Measurements from ENCODE around the gene NOXO1. TPM values are rescaled to one million over a fixed set of nuclear protein-coding genes. Genes with fewer than 3 reads are reported as not detected.
A peak's percentile ranks its signal among the peaks of the same experiment; 100 is the strongest.

NOXO1 gene
- total RNA-seq, 1 experiment from 2014 or later, result not detected

DNA sequence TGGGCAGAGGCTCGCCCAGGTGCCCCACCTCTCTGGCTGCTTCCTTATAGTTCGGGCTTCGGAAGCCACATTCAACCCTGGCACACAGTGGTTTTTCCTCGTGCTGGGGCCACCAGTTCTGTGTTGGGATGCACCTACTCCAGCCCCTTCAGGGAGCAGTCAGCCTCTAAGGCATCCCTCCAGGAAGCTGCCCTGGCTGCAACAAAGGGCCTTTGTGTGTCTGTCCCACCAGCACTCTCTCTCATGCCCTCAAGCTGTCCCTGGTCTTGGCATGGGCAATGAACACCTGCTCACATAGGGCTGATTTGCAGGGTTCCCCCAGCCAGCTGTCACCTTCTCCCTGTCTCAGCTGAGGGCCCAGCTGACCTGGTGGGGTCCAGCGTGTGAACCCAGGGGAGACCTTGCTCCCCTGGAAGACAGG lies 754 bp upstream of the NOXO1 start:
- peak; percentile 75 for DNase-seq (ENCODE audit: low read depth)

DNA sequence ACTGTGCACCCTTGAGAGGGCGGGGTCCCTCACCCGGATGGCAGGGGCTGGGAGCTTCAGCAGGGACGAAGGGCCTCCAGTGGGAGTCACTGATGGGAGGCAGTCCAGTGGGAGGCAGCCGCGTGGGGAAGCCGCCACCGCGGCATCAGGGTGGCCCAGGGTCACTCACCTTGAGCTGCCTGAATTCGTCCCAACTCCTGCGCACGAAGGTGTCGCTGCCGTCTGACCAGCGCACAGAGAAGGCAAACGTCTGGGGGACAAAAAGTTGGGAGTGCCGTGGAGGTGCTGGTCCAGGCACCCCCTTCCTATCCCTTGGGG lies 540 bp downstream of the NOXO1 start:
- DNase-seq (ENCODE audit: low read depth), result no peak

DNA sequence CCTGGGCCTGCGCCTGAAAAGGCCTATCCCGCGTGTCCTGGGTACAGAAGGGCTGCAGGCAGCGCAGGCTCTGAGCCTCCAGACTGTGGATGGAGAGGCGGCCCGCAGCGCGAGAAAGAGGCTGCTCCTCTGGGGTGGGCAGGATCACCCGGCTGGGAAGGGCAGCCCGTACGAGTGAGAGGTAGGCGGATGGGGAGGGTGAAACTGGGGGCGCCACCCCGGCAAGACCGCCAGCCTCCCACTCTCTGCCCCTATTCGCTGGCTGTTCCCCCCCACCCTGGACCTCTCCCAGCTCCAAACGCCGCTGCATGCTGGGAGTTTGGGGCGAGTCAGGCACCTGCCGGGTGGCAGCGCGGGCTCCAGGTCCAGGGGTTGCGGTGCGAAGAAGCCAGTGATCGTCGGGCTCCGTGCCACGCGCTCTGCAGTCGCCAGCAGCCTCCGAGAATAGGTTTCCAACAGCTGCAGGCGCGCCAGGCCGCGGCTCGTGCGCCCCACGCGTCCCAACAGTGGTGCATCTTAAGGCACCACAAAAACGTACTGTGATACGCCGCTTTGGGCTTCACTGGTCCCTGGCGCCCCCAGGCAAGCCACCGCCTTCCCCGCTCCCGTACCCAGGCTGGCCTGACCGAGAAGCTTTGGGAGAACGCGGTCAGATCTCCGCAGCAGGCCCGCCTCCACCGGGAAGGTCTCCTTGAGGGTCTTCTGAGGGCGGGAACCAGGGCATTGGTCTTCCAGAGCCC lies 1.1 kb downstream of the NOXO1 start:
- DNase-seq (ENCODE audit: low read depth), result no peak

DNA sequence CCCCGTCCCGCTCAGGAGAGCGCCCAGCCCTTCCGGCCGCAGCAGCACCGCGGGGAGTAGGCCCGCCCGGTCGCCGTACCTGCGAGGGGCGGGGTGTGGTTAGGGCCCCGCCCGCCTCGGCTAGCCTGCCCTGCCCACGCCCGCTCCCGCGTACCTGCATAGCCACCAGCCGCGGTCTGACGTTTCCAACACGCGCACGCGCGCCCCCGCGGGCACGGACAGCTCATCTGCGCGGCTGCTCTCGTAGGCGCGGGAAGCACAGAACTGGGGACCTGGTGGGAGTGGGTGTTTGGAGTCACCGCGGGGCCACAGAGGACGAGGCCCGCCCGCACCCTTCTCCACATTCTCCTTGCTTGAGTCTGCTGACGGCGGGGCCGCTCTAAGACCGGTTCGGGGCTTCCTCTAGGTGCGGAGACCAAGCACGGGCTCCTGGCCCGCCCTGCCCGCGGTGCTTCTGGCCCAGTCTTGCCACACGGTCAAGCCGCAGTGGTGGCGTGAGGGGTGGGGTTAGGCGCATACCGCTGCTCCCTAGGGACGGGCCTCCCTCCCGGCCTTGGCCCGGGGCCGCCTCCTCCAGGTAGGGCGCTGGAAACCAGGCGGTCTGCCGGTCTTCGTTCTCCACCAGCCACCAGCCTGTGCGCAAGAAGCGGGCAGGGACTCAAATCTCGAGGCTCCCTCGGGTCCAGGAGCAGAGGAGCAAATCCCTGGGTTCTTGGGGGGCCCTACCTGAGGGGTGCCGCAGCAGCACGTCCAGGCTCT lies 1.8 kb downstream of the NOXO1 start:
- DNase-seq (ENCODE audit: low read depth), result no peak

DNA sequence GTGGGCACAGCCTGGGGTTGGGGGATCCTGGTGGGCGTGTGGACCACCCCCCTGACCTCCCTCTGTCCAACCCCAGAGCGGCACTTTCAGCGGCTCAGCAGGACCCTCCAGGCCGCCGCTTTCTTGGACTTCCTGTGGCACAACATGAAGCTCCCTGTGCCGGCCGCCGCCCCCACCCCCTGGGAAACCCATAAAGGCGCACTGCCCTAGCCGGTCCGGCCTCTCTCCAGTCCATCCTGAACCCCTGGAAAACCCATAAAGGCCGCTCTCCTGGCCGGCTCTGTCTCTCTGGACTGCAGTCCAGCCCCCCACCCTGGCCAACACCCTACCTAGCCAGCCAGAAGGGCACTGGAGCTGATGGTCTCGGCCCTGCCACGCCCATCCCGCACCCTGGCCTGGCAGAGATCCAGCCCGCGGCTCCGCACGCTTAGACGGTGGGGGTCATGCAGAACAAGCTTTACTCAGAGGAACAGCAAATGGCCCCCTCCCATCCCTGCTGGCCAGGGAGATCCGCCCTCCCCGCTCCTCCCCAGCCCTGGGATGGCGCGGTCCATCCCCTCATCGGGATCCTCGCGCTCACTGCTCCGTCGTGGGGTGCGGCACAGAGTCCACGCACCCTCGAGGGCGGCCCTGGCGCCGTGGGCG lies 2.7 kb downstream of the NOXO1 start:
- DNase-seq (ENCODE audit: low read depth), result no peak

DNA sequence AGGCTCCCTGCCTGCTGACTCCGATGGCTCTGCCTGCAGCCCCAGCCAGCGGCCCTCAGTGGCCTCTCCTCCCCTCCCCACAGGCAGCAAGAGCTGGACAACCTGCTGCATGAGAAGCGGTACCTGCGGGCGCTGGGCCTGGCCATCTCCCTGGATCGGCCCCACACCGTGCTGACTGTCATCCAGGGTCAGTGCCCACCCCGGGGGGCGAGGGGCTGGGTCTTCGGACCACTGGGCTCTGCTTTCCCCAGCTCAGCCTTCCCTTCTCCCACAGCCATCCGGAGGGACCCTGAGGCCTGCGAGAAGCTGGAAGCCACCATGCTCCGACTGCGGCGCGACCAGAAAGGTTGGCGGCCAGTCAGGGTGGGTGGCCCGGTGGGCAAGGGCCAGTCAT lies 3.4 kb downstream of the NOXO1 start:
- DNase-seq (ENCODE audit: low read depth), result no peak

DNA sequence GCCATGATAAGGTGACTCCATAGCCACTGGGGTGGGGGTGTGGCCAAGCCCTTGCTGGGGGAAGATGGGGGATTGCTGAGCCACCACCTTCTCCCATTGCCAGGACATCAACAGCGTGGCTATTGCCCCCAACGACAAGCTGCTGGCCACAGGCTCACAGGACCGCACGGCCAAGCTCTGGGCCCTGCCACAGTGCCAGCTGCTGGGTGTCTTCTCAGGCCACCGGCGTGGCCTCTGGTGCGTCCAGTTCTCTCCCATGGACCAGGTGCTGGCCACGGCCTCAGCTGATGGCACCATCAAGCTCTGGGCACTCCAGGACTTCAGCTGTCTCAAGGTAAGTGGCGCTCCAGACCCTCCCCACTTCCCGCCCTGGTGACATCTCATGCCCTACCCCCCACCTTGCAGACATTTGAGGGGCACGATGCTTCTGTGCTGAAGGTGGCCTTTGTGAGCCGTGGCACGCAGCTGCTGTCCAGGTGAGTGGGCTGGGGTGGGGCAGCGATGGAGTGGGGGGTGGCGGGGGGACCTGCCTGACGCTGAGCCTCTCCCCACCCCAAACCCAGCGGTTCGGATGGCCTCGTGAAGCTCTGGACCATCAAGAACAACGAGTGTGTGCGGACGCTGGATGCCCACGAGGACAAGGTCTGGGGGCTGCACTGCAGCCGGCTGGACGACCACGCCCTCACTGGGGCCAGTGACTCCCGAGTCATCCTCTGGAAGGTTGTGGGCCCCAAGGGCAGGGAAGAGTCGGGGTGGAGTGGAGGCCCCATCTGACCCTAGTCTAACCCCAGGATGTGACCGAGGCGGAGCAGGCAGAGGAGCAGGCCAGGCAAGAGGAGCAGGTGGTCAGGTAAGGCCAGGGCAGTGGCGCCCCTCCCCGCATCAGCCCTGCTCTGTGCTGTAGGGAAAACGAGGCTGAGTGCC lies 4.1 kb downstream of the NOXO1 start:
- DNase-seq (ENCODE audit: low read depth), result no peak

DNA sequence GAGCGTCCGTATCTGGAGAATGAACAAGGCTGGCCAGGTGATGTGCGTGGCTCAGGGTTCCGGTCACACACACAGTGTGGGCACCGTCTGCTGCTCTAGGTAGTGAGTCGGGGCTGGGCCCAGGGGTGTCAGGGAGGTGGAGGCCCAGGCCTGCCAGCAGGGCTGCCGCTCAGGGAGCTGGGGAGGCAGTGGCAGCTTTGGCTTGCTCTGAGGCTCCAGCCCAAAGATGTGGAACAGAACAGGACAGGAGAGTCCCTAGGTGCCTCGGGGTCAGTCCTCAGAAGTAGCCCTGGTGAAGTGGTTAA lies 5.1 kb downstream of the NOXO1 start:
- DNase-seq (ENCODE audit: low read depth), result no peak

DNA sequence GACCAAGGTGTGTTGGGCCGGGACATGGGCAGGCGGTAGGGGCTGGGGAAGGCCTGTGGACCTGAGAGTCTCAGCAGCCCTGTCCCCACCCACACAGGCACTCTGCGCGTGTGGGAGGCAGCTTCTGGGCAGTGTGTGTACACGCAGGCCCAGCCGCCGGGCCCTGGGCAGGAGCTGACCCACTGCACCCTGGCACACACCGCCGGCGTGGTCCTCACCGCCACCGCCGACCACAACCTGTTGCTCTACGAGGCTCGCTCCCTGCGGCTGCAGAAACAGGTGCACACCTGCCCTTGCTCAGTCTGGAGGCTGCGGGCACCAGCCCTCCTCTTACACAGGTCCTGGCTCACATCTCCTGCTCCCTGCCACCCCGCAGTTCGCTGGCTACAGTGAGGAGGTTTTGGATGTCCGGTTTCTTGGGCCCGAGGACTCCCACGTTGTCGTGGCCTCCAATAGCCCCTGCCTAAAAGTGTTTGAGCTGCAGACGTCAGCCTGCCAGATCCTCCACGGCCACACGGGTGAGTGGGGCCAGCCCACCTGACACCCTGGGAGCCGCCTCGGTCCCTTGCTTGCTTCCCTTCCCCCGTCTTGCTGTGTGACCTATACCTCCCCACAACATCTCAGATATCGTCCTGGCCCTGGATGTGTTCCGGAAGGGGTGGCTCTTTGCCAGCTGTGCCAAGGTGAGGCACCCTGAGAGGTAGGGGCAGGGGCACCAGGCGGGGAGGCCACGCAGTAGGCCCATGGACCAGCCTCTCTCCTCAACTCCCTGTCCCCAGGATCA lies 5.6 kb downstream of the NOXO1 start:
- no peak for DNase-seq (ENCODE audit: low read depth)

DNA sequence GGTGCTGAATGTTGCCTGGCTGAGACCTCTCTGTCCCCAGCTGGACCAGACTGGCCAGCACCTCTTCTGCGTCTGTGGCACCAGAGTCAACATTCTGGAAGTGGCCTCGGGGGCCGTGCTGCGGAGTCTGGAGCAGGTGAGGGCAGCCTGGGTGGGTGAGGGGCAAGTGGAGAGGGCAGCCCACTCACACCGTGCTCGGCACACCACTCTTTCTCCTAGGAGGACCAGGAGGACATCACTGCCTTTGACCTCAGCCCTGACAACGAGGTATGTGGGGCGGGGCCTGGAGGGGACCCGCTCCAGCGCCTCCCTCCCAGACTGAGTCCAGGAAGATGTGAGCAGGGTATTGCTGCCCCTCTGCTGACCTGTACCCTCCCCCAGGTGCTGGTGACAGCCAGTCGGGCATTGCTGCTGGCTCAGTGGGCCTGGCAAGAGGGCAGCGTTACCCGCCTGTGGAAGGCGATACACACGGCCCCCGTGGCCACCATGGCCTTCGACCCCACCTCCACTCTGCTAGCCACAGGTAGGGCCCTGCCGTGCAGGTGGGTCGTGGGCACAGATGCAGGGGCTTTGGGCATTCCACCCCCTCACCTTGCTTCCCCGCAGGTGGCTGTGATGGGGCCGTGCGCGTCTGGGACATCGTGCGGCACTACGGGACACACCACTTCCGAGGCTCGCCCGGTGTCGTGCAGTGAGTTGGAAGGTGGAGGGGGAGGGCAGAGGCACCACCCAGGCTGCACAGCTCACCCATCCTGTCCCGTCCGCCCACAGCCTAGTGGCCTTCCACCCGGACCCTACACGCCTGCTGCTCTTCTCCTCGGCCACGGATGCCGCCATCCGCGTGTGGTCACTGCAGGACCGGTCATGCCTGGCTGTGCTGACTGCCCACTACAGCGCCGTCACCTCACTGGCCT lies 6.9 kb downstream of the NOXO1 start:
- no peak for DNase-seq (ENCODE audit: low read depth)

DNA sequence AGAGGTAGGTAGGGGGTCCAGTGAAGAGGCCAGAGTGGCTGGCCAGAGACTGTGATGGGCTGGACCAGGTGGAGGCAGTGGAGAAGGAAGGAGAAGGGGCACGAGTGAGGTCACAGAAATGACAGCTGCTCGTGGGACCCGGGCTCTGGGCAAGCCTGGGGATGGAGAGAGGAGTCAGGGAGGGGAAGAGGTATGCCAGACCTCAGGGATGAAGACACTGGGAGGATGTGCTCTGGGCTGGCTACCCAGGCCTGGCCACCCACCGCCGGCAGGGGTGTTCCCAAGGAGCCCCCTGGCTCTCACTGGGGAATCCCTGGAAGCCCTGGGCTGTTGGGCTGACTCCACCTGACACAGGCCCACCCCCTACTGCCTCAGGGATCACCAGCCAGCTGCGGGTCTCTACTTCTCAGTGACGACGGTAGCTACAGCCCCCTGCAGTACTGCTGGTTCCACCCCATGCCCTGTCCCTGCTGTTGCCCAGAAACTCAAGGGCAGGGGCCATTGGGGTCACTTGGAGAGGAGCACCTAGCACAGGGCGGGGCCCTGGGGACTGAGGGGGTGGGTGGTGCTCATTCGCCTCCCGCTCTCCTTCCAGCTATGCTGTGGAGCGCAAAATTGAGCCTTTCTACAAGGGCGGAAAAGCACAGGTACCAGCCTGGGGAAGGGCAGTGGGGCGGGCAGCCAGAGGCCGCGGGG lies 7.7 kb downstream of the NOXO1 start:
- no peak for DNase-seq (ENCODE audit: low read depth)

DNA sequence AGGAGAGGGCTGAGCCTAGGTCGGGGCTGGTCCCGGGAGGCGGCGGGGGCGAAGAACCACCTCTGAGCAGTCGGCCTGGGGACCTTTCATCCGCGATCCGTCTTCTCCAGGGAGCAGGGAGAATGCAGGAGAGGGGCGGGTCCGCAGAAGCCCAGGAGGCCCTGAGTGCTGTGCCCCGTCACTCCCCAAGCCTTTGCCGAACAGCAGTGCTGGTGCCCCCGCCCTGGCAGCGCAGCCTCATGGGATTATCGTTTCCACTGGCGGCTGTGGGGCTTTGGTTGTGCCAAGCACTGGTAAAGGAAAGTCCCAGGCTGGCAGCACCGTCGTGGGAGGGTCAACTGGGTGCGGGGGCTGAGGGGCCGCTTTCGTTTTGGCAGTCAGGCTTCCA lies 8.8 kb downstream of the NOXO1 start:
- DNase-seq (ENCODE audit: low read depth), result no peak

DNA sequence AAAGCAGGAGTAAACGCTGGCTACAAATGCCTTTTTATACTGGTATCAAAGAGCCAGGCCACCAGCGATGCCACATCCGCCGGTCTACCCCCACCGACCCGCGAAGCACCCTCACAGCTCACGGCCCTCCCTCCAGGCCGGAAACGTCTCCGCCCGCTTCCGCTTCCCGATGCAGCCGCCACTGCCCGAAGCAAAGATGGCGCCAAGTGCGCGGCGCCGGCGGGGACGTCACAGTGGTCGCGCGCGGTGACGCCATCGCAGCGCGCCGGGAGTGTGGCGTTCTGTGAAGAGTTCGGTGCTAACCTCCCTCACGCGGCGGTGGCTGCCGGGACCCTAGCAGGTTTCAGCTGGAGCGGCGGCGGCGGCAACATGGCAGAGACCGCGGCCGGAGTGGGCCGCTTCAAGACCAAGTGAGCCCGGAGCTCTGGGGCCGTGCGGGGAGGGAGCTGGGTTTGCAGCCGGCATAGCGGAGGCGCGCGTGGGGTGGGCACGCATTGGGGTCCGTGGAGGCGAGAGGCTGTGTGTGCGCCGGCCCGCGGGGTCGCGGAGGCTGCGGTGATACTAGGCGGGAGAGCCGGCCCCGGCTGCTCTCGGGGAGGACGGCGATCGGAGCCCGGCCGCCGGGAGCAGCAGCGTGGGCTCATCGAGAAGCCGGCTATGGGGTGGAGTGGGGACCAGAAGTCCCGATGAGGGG lies 9.3 kb downstream of the NOXO1 start, which contains the start of gene TBL3:
TBL3 (plus strand) TSS at position 258 of the 694 bp plus-strand sequence; CDS start at position 370, 112 bp downstream.
- peak; percentile 94 for DNase-seq (ENCODE audit: low read depth)

DNA sequence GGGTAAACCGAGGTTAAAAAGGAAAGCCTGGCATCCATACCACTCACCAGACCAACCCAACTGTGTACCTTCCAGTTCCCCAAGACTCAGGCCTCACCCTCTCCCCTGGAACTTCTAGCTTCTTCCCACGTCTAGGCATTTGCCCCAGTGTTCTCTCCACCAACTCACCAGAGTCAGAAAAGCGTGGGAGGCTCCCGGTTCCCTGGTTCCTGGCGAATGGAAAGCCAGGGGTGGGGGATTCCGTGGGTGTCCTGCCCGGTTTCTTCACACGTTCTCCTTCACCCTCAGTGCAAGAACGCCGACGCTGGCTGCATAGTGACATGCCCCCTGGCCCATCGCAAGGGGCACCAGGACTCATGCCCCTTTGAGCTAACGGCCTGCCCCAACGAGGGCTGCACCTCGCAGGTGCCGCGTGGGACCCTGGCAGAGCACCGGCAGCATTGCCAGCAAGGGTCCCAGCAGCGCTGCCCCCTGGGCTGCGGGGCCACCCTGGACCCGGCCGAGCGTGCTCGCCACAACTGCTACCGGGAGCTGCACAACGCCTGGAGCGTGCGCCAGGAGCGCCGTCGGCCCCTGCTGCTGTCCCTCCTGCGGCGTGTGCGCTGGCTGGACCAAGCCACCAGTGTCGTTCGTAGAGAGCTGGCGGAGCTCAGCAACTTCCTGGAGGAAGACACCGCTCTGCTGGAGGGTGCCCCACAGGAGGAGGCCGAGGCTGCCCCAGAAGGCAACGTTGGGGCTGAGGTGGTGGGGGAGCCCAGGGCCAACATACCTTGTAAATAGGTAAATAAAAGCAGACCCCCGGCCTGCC lies 12.9 kb downstream of the NOXO1 start:
- no peak for DNase-seq (ENCODE audit: low read depth)

DNA sequence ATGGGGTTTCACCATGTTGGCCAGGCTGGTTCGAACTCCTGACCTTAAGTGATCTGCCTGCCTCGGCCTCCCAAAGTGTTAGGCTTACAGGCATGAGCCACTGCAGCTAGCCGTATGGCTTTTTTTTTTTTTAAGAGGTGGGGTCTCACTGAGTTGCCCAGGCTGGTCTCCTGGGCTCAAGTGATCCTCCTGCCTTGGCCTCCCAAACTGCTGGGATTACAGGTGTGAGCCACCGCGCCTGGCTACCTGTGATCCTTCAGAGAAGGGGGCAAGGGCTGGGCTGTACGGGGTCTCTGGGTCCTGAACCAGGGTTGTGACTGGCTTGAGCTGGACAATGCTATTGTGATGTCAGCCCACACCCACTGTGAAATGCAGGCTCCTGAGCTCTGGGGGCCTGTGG lies 14.8 kb downstream of the NOXO1 start, which contains the start of gene RNF151:
RNF151 (plus strand) TSS at position 397 of the 400 bp plus-strand sequence. CDS start 26 bp downstream, outside the sequence.
- no peak for DNase-seq (ENCODE audit: low read depth)

DNA sequence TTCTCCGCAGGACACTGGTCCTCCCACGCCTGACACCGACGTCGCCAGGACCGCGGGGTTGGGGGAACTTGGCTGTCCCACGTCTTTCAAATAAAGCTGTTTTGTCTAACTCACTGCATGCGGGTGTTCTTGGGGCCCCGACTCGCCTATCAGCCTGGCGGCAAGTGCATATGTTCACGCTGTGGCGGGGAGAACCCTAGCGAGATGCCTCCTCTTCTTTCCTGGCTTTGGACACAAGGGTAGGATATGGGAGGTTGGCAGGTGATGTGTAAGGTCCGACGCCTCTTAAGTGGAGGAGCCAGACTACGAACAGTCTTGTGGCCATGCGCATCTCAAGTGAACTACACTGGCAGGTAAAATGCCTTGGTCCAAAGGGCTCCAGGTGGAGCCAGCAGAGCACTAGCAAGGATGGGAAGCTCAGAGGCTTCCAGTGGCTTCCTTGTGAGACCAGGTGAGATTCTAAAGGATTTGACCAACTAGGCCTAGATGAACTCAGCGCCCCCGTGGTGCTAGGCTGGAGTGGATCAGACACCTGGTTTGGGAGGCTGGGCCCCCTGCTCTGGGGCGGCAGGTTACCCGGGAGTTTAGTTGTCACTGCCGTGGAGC lies 15.8 kb downstream of the NOXO1 start:
- DNase-seq (ENCODE audit: low read depth), result no peak

Measured in HT1080 (cell line).